CD14-positive monocyte (primary cell): Measurements from ENCODE around the gene COQ8B. TPM values are rescaled to one million over a fixed set of nuclear protein-coding genes. Genes with fewer than 3 reads are reported as not detected.
A peak's percentile ranks its signal among the peaks of the same experiment; 100 is the strongest.

Experiments
- DNase-seq, 3 donors: peaks; one replicate each; pipeline ENCODE4 v3.0.0-alpha.2; 2011 to 2022
- H2AFZ ChIP-seq: 2 replicates; pipeline ENCODE4 v1.6.0; 2012; ENCODE audit warnings: mild to moderate bottlenecking, low read depth, low read length, inconsistent platforms; ENCODE audit not compliant: insufficient read depth, poor library complexity, severe bottlenecking
- H3K27ac ChIP-seq, 2 donors: 1 replicate in 1 of 2; 2 replicates in 1 of 2; pipeline ENCODE4 v1.5.1; 2012 to 2013; ENCODE audit warnings: low read length in 2 of 2, control low read depth in 1 of 2, inconsistent platforms in 1 of 2, low read depth in 1 of 2, mild to moderate bottlenecking in 1 of 2
- H3K27me3 ChIP-seq, 2 donors: one replicate each; pipeline versions ENCODE4 v1.6.0 to v1.6.1; 2011 to 2013; ENCODE audit warnings: low read length in 2 of 2; ENCODE audit not compliant: control insufficient read depth in 2 of 2, insufficient read depth in 2 of 2
- H3K36me3 ChIP-seq, 2 donors: replicated peaks in 1 of 2; 1 replicate in 1 of 2; 2 replicates in 1 of 2; pipeline versions ENCODE4 v1.5.1 to v1.6.1; 2012 to 2013; ENCODE audit warnings: low read length in 2 of 2, control low read depth in 1 of 2, inconsistent platforms in 1 of 2, mild to moderate bottlenecking in 1 of 2; ENCODE audit not compliant: insufficient read depth in 2 of 2, control insufficient read depth in 1 of 2
- H3K4me1 ChIP-seq, 2 donors: 1 replicate in 1 of 2; 2 replicates in 1 of 2; pipeline versions ENCODE4 v1.5.1 to v1.6.1; 2012 to 2013; ENCODE audit warnings: low read length in 2 of 2, control low read depth in 1 of 2, inconsistent platforms in 1 of 2, mild to moderate bottlenecking in 1 of 2, moderate library complexity in 1 of 2; ENCODE audit not compliant: insufficient read depth in 2 of 2, control insufficient read depth in 1 of 2
- H3K4me2 ChIP-seq: replicated peaks from 2 replicates; pipeline ENCODE3; 2012; ENCODE audit warnings: low read length, moderate library complexity, mild to moderate bottlenecking; ENCODE audit not compliant: poor library complexity, severe bottlenecking; ENCODE audit errors: extremely low read depth
- H3K4me3 ChIP-seq, 3 experiments: fragments of 200-600 bp in 1 of 3; sonication (generic) in 1 of 3; replicated peaks in 1 of 3; 1 replicate in 2 of 3; 2 replicates in 1 of 3; pipeline ENCODE4 v1.5.1; 2011 to 2013; ENCODE audit warnings: low read length in 3 of 3, mild to moderate bottlenecking in 3 of 3, control low read depth in 2 of 3, low read depth in 2 of 3, inconsistent platforms in 1 of 3, moderate library complexity in 1 of 3
- H3K79me2 ChIP-seq: 2 replicates; pipeline ENCODE4 v1.6.0; 2012; ENCODE audit warnings: mild to moderate bottlenecking, control low read depth, inconsistent platforms, low read length, moderate library complexity; ENCODE audit not compliant: insufficient read depth
- H3K9ac ChIP-seq: 2 replicates; pipeline ENCODE4 v1.6.0; 2017; ENCODE audit warnings: low read length, mild to moderate bottlenecking; ENCODE audit not compliant: insufficient read depth, poor library complexity, severe bottlenecking
- H3K9me3 ChIP-seq, 2 donors: replicated peaks in 1 of 2; 1 replicate in 1 of 2; 2 replicates in 1 of 2; pipeline versions ENCODE4 v1.5.1 to v1.6.1; 2012 to 2013; ENCODE audit warnings: low read length in 2 of 2, control low read depth in 1 of 2; ENCODE audit not compliant: control insufficient read depth in 1 of 2, insufficient read depth in 1 of 2
- H4K20me1 ChIP-seq: 2 replicates; pipeline ENCODE4 v1.6.0; 2012; ENCODE audit warnings: mild to moderate bottlenecking, low read length, control low read depth, moderate library complexity; ENCODE audit not compliant: insufficient read depth
- H3K27ac Mint-ChIP-seq, 7 donors: one replicate each; pipeline ENCODE4 v1.8.0; 2020; ENCODE audit warnings: mild to moderate bottlenecking in 7 of 7, mixed read lengths in 7 of 7, moderate library complexity in 6 of 7, inconsistent platforms in 2 of 7
- H3K27me3 Mint-ChIP-seq, 3 donors: one replicate each; pipeline ENCODE4 v1.8.0; 2021 to 2022; ENCODE audit warnings: low read depth in 3 of 3, mild to moderate bottlenecking in 3 of 3, mixed read lengths in 3 of 3, moderate library complexity in 3 of 3, inconsistent platforms in 1 of 3
- H3K36me3 Mint-ChIP-seq, 2 donors: one replicate each; pipeline ENCODE4 v1.8.0; 2020; ENCODE audit warnings: mixed read lengths in 2 of 2, inconsistent platforms in 1 of 2, mild to moderate bottlenecking in 1 of 2
- H3K4me1 Mint-ChIP-seq: one replicate; pipeline ENCODE4 v1.8.0; 2020; ENCODE audit warnings: mild to moderate bottlenecking, mixed read lengths
- H3K4me3 Mint-ChIP-seq, 2 donors: one replicate each; pipeline ENCODE4 v1.8.0; 2020; ENCODE audit warnings: mild to moderate bottlenecking in 2 of 2, mixed read lengths in 2 of 2, moderate library complexity in 1 of 2
- H3K9me3 Mint-ChIP-seq, 7 donors: one replicate each; pipeline ENCODE4 v1.8.0; 2020 to 2022; ENCODE audit warnings: mixed read lengths in 7 of 7, mild to moderate bottlenecking in 6 of 7, moderate library complexity in 6 of 7, inconsistent platforms in 2 of 7
- CTCF ChIP-seq: fragments of 200-600 bp; IDR thresholded peaks from one replicate; pipeline ENCODE4 v1.8.0; 2022; ENCODE audit warnings: antibody characterized with exemption, mild to moderate bottlenecking
- WGBS: methylation state at CpG from one replicate; pipeline ENCODE4 v1.1.5; 2013; ENCODE audit warnings: missing lambda C conversion rate; ENCODE audit not compliant: insufficient coverage; 5-methylcytosine and 5-hydroxymethylcytosine counted together
- intact Hi-C, 2 donors: fragments of 100-400 bp; cut with micrococcal nuclease; formaldehyde crosslinking; loops; one replicate each; pipeline versions ENCODE4 v1.15.0 to v1.15.1; 2023
- polyA plus RNA-seq, 3 donors: library from polyadenylated mRNA; depleted of rRNA in 1 of 3; unstranded in 2 of 3; stranded (reverse) in 1 of 3; fragments of 300-500 nt in 2 of 3; fragments of >200 nt in 1 of 3; fragmentation: Illumina TruSeq in 2 of 3; gene quantifications; 1 replicate in 2 of 3; 2 replicates in 1 of 3; pipeline ENCODE4 v1.2.3, GENCODE V29; 2012 to 2021

The COQ8B gene
- polyA plus RNA-seq, 3 donors, result 16.0 to 44.0 (median 23.4) TPM

GRCh38 chr19:40750874-40751537 is 34.3 kb upstream of the COQ8B start, which contains the start of gene SNRPA:
TSS of gene SNRPA (plus strand) at chr19:40751203. CDS start at chr19:40751409, 206 bp downstream.
- H3K4me1 Mint-ChIP-seq, result peaks cover 66% of the 10 kb centered on the region

More at GRCh38 chr19:40750874-40751537, 34.3 kb upstream of the COQ8B start, which contains the start of gene SNRPA:
- intact Hi-C loops, result loop anchor here (1.0 to 10.0 kb wide), 3 partner anchors 27 to 54 kb away; partner anchors contain the start of genes EGLN2 (in 1 of the 2) and RAB4B (in 1 of the 2)
- Histone ChIP-seq H2AFZ (peak within 1 kb of the TSS; percentile 75), H3K27me3 (no peaks in the 10 kb centered on the region), H3K79me2 (peaks cover 73% of the 10 kb centered on the region), H3K9me3 (no peaks in the 10 kb centered on the region), H3K36me3 (peaks cover under 1 to 6% of the 10 kb centered on the region in 2 donors), H3K9ac (peak within 1 kb of the TSS; percentile 86), H3K4me2 (peak within 1 kb of the TSS; percentile 85), H3K4me3 (peak within 1 kb of the TSS; percentile 47 to 76 (median 65)), H3K27ac (peak within 1 kb of the TSS; percentile 92 to 98), H3K4me1 (peaks cover 74 to 78% of the 10 kb centered on the region in 2 donors), H4K20me1 (peaks cover 9% of the 10 kb centered on the region)
- Mint-ChIP-seq H3K9me3 (no peaks in the 10 kb centered on the region), H3K27me3 (peaks cover 0 to 5% (median 0%) of the 10 kb centered on the region in 3 donors), H3K27ac (peak within 1 kb of the TSS; percentile 99 to 100 (median 99)), H3K4me3 (peak within 1 kb of the TSS; percentile 92 to 100), H3K36me3 (peaks cover 9 to 18% of the 10 kb centered on the region in 2 donors)
- peak; percentile 95 to 97 (median 96) for DNase-seq
- TF ChIP-seq CTCF, result no peak
- WGBS, result under 1% methylated on average over 43 of the region's 46 CpGs
